NCI-H748 treated with DMSO at 0.1 percent for 48 hours (cell line): ENCODE data around the gene UBE2O.

Experiments used
- DNase-seq: peaks from one replicate; lab custom pipeline; 2025; lab: John Stamatoyannopoulos, UW

The UBE2O gene

DNA sequence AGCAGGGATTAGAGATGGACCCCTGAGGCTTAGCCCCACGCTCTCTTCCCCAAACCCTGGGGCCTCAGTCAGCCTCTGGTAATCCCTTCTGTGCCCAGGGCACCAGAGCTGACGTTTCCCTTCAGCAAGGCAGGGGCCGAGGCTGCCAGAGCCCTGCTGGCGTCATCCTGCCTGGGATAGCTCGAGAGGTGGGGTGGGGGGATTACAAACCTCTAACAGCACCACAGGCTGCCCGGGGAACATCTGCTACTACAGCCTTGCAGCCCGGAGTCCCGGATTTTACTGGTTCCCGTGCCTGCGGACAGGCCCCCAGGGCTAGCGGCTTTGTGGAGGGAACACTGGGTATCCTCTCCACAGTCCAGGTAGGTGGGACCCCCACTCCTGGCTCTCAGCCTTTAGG, 14.4 kb upstream of the UBE2O start, which contains the start of gene AANAT:
Gene AANAT, plus strand, starts transcription at position 238 of the 400 bp plus-strand sequence. CDS start 1,144 bp downstream, outside the sequence.
- no peak for DNase-seq

DNA sequence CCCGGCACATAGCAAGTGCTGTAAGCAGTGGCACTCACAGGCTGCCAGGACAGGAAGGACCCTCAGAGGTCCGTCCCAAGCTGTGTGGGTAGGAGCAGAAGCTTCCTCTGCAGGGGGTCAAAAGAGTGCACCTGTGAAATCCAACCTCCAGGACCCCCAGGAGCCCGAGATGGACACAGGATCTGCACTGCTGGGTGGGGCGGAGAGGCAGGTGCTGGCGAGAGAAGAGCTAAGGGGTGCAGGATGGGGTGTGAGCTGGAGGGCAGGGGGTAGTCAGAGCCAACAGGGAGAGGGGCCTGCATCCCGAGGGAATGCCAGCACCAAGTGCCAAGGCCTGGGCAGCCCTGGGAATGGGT, 13.8 kb upstream of the UBE2O start:
- DNase-seq = no peak

DNA sequence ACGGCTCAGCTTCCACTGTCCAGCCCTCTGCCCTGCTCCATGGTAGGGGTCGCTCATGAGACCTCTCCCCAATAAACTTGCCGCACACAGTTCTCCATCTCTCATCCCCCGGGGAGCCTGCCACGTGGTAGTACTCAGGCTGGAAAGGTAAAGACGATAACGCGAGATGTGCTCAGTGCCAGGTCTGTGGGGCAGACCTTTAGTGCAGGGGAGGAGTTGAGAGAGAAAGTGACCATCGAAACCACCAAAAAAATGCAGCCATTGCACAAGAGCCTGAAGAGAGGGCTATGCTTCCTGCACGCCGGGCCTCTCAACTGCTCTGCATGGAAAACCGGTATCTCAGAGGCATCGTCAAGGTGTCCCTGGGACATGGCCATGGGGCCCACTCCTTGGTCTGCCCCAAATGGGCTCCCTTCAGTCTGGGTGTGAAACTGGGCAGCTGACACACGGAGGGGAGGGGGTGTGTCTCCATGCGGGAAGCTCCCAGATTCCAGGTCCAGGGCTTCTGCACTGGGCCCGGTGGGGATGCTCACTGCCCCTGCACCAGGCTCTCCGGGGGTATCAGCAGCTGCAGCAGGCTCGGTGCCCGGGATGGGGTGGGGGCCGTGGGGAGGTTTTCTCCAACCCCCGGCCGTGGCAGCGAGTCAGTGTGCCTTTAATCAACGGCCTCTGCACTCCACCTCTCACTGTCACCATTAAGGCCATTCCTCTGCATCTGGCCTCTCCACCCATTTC, 9.8 kb upstream of the UBE2O start:
- no peak for DNase-seq

DNA sequence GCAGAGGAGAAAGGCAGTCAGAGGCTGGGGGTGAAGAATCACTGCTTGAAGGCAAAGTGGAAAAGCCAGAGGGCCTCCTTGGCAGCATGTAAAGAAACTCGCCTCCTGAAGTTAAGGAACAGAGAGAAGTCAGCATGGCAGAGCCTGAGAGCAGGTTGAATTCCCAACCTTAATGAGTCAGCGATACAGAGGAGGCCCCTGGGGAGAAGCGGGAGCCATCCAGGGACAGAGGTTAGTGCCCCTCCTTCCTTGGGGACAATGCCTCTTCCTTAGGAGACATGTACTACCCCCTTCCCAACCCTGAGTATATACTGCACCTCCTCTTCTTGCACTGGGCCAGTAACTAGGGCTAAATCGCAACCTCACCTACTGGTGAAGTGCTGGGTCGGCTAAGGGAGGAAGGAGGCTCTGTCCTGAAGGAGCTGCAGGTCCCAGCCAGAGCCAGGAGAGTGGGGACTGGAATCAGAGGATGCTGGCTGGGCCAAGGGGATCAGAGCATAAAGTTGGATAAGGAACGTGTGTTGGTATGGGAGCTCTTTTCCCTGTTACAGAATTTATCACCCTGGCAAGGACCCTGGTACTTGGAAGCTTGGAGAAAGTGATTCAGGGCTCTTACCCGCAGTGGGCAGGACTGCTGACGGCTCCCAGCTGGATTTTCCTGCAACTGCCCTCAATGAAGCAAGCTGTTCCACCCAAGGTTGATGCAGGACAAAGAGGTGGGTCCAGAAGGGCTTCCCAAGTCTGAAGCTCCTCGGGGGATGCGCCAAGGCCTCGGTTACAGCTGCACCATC, 9.0 kb upstream of the UBE2O start:
- DNase-seq = no peak

DNA sequence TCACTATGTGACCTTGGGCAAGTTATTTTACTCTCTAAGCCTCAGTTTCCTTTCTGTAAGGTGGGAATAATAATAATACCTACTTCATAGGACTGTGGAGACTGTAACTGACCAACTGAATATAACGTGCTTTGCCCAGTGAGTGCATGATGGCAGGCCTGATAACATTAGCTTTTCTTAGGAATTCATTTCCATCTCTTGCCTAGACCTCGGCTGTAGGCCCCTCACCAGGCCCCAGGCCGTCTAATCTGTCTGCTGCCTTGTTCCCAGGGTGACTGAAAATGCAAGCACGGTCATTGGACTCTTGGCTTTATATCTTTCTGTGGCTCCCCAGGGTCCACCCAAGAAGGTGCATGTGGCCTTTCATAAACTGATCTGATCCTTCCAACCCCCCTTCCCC, 6.7 kb upstream of the UBE2O start:
- no peak for DNase-seq

DNA sequence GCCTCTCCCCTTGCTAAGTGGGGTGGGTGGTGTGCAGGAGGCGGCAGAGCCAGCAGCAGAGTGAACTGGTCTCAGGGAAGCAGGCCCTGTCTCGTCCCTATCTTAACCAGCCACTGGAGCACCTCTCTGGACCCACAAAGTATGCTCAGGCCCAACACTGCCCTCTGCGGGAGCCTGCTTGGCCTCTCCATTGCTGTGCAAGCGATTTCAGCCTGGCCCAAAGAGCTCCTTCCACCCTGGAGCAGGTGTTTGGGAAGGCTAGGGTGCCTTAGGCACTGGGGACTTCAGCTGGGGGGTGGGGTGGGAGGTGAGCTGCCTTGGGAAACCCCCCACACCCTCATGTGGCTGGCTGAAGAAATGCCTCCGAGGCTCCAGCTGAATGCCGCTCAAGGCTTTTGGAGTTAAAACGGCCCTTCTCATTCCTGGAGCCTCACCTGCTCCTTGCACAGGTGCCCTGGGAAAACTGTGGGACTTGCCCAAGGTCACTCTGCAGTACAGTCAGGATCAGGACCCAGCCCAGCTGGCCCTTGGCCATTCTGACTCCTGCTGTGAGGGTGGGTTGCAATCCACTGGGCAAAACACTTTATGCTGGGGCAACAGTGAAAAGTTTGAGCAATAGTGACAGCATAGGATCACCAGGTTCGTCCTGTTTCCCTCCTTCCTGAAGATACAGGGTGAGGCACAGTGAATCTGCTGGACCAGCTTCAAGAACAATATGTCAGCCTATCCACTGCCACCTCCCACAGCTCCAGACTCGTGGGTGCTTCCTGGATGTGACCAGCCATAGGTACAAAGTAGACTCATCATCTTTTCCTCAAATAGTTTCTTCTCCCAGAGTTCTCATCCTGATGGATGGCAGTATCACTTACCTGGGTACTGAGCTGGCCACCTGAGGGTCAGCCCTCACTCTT, 5.9 kb upstream of the UBE2O start:
- no peak for DNase-seq

DNA sequence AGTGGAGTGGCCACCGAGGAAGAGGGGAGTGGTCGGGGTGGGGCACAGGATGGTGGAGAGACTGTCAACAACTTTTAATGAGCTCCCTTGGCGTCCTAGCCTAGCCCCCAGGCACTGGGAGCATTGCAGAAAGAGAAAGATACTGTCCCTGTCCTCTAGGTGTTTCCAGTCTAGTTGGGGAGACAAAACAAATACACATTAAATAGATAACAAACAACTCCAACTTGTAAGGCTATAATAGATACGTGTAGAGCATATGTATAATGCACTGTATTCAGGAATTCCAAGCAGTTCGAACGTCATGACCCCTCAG, 435 bp upstream of the UBE2O start:
- DNase-seq = no peak

DNA sequence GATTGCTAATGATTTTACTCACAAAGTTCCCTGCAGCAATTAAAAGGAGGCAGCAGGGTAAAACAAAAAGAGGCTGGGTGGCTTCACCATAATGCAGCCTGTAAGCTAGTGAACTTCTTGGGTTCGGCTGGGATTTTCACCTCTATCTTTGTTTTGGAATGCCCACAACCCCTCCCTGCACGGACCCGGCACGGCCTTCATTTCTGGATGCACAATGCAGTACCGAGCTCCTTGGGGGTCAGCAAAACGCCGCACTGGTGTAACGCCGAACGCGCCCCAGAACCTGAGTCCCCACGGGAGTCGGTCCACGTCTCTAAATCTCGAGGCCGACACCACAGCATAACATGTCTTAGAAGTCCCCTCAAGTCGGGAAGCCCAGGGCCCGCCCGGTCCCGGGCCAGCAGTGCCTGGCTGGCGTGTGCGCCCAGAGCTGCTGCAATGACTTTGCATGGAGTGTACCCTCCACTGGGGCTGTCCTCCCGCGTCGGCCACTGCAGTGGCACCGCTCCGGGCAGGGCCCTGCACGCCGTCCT, 759 bp downstream of the UBE2O start:
- DNase-seq = no peak

DNA sequence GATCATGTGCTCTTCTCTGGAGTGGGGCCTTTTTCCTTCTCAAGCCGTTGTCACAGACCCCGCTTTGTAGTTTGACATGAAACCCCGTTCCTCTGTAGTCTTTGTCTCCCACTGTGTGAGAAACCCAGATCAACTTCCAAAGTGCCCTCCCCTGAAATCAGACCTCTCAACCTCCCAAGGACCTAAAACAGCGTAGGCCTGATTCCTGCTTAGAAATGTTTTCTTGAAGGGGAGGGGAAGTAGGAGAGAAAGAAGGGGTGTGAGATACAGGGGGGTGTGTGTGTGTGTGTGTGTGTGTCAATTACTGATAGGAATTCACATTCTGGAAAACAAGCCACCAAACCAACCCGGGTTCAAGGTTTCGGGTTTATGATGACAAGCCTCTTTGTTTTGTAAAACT, 1.4 kb downstream of the UBE2O start:
- DNase-seq = no peak

DNA sequence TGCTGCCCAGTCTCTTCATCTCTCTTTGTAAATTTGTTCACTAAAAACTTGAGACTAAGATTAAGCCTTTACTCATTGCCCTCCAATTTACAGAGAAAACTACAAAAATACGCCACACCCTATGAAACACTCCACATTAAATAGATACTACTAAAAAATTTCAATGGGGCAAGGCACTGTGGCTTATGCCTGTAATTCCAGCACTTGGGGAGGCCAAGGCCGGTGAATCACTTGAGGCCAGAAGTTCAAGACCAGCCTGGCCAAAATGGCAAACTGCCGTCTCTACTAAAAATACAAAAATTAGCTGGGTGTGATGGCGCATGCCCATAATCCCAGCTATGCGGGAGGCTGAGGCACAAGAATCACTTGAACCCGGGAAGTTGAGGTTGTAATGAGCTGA, 3.8 kb downstream of the UBE2O start:
- no peak for DNase-seq

DNA sequence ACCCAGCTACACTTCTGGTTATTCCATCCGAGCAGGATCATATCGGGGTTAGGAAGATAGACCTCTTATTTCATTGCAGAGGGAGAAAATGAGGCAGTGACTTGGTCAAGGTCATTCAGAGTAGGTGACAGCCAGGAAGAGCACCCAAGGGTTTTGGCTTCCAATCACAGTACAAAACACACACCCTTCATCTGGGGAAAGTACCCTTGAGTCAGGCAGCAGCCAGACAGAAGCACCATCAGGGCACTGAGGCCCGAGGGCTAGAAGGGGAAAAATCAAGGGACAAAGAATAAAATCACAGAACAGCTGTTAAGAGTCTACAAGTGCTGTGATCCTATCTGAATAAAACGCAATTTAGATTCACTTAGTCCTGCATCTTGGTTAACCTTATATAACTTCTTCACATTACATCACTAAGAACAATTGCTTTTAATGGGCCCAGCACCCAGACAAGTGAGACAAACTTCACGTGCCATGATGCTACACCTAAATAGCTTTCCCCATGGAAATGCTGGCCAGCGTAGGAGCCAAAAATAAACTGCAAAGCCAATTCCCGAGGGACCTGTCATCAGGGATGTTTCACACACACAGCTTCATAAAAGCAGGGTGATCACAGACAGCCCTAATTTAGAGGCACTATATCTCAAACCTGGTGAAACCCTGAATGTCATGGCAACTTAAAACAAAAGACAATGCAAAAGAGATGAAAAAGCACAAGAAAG, 4.9 kb downstream of the UBE2O start:
- no peak for DNase-seq

DNA sequence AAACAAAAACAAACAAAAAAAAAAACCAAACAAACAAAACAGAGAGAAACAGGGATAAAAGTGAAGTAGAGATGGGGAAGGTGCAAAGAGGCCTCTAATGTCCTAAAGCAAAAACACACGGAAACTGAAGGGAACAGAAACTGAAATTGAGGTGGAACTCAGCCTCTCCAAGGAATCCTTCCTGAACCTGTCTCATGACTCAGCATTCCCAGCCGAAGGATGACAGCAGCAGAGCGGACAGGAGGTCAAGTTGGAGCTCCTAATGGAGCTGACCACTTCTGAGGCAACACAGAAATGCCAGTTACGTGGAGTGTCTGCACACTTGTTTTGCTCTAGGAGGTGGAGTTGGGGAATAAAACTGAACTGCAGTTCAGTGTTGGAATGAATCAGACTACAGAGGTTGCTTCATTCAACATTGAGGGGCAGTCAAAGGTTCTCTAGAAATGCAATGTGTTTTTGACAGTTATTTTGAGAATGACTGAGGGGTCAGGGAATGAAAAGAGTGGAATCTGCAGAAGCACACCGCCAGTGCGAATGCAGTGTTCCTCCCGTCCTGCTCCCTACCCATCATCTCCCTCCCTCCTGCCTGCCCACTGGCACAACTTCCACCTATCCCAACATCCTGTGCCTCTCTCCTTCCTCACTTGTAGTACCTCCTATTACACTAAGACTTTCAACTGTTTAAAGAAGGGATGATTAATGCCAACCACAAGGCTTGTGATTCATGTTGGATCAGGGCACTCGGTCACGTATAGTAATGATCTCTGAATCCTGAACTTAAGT, 6.3 kb downstream of the UBE2O start:
- DNase-seq = no peak

DNA sequence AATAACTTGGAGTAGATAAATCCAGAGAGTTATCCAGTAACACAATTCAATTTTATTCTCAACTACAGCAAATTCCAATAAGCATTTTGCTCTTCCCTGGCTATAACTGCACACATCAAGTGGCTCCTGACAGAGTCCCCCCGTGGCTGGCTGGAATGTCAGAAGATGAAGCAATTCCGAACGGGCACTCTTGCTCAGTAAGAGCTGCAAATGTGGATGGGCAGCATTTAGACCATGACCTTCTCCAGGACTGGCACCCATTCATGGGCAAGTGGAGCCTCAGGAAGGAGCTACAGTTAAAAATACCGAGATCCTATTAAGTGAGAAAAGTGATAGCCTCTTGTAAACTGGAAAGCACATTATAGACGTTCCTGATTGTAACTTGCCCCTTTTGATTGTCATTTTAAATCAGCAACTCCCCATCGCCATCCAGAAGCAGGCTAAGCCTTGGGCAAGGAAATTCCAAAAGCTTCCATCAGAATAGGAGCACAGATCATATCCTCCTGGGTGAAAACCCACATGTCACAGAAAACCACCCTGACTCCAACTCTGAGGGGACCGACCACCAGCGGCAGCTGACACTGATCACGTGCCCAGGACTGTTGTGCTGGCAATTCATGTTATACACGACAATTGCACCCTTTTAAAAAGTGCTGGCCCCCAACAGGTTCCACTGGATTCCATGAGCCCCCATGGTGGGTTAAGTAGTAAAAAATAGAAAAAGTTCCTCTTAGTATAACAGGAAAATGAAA, 7.1 kb downstream of the UBE2O start:
- no peak for DNase-seq

DNA sequence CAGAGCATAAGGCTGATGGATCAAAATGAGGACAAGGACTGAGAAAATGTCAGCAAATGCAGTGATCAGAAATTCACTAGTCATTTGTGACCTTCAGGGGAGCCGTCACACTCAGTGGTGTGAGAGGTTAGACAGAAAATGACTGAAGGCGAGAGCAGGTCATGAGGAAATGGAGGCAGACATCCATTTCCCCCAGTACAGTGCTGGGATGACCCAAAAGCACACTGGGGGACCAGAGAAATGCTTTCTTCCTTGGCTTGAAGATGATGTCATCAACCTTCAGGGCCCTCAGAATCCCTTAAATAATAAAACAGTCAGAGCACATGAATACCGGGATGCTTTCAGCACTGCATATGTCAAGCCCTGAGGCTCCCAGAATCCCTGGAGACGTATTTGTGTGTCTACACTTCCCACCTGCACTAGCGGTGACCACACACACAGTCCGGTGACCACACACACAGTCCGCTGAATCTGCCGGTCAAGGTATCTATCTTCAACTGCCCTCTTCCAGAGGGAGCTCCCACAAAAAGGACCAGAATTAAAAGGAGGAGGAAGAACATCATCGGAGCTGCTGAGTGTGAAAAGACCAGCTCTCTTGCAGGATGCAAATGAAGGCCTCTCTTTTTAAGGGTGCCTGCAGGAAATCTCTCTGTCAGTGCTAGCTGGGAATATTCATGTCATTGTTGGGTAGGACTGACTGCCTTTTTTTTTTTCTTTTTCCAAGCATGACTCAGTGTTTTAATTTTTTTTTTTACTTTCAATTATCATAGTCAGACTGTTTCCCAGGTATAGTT, 8.2 kb downstream of the UBE2O start:
- DNase-seq = no peak

DNA sequence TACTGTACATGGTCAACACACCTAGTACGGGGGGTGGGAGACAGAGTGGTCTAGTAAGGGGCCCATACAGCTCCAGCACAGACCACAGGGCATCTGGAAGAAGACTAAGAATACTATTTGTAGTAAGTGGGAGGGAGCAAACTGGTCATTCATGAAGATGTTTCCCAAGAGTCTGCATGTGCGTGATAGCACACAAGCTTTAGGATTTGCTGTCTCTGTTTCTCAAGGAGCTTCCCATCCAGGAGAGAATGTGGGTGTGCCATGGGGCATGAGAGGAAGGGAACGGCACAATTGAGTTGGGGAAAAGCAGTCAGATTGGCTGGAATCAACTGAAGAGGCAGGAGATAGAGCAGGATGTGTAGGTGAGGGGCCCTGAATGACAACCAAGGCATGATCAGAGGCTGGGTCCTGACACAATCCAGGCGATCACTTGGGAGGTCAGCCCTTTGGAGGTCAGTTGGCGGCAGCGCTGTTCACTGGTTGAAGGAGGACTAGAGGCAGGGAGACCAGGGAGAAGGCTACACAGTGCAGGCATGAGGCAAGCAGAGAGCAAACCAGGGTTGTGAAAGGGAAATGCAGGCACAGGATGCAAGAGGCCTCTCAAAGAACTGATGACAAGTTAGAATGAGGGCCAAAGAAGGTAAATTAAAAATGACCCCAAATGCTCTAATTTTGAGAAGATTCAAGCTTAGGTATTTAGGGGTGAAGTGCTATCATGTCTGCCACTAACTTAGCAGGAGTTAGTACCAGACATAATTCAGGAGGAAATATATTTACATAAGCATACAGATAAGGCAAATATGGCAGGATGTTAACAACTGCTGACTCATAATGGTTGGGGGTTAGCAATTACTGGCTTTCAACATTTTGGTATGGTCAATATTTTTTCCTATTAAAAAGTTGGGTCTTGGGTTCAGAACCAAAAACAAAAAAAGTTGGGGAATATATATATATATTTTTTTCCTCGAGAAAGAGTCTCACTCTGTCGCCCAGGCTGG, 10.3 kb downstream of the UBE2O start:
- DNase-seq = no peak

DNA sequence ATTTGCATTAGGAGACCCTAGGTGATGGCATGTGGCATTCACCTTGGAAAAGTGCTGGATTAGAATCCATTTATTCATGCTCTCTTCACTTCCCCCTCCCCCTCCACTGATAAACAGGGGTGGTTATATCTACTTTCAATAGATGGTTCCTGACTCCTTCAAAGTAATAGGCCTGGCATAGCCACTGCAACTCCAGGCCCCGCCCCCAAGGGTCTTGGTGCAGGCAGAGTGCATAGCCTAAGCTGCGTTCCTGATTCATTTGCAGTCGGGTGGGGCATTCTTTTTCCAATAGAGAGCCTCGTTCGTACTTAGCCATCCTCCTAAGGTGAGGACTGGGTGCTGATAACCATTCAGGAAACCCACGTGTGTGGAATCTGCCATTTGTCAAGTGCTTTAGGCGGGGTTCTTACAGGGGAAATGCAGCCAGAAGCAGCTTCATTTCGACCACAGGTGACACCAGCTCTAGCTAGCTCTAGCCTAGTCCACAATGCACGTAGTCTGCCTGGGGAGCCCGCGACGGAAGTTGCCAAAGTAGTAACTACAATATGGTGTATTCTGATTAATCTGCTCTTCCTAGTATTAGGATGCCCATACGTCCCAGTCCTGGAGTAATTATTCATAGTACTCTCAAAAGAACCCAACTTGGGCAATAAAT, 11.1 kb downstream of the UBE2O start:
- DNase-seq = no peak

DNA sequence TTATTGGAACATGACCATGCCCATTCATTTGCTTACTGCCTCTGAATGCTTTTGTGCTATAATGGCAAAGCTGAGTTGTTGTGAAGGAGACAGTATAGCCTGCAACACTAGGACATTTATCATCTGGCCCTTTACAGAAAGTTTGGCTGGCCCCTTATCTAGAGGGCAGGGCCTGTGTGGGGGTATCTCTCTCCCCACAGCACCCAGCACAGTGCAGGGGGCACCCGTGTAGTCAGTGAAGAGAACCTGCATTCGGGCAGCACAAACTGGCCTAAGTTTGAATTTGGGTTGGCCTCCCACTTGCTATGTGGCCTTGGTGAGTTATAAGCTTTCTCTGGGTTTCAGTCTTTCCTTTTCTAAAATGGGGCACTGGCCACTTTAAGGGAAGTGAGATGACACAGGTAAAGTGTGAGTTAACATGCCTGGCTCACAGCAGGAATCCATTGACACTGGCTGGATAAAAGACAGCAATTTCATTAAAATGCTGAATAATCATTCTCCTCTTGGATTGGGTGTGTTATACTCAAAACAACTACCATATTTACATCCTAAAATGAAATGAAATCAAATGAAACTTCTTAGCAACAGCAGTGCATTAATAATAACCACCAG, 12.1 kb downstream of the UBE2O start:
- DNase-seq = no peak
